Umbilical cord (tissue), 2 donors: ENCODE results near the gene PACRG. TPM values are rescaled to one million over a fixed set of nuclear protein-coding genes. Genes with fewer than 3 reads are reported as not detected.
"Not testable (repeated sequence)": the region's sequence is repeated elsewhere in the genome, so short reads cannot be mapped to it uniquely, and the experiment has no call there.

Source experiments
- DNase-seq: peaks from one replicate; pipeline ENCODE4 v3.0.0-alpha.2; 2015; ENCODE audit warnings: low spot score
- total RNA-seq: library from RNA; depleted of rRNA; stranded (reverse); fragments of >200 nt; gene quantifications from one replicate; pipeline ENCODE4 v1.2.3, GENCODE V29; 2014; ENCODE audit warnings: low replicate concordance; ENCODE audit not compliant: insufficient read depth

The PACRG gene
- total RNA-seq, 1 donor from 2014 or later: 0.96 TPM

DNA sequence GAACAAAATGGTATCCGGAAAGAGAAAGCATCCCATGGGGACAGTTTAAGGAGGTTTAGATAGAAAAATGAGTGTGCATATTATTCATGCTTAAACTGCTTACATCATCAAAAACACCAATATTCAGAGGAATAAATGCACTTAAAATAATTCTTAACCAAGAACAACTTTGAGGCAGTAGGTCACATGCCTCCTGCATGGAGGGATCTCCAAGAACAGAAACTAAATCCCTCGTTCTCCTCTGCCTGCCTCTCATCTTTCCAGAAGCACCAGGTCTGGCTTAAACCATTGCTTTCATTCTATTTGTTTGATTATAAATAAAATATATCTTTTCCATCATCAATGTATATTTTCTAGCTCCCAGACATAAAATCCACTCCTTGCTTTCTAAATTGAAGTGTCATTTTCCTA lies 583.2 kb downstream of the PACRG start:
- no peak for DNase-seq

DNA sequence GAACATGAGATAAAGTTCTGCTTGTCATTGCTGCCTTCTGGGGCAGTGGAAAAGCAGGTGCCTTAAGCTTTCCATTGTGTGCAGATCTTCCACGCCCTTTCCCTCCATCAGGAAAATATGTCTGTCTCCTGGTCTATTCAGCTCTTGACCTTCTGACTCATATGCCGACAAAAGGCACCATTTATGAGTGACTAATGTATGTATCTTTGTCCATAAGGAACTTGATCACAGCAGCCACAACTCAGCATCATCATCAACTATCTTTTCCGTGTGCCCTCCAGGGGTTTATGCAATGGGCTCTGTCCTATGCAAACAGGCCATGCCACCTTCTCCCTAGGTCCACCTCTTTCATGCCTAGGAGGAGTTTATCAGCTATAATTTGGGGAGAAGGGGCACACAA lies 584.1 kb downstream of the PACRG start:
- no peak for DNase-seq

DNA sequence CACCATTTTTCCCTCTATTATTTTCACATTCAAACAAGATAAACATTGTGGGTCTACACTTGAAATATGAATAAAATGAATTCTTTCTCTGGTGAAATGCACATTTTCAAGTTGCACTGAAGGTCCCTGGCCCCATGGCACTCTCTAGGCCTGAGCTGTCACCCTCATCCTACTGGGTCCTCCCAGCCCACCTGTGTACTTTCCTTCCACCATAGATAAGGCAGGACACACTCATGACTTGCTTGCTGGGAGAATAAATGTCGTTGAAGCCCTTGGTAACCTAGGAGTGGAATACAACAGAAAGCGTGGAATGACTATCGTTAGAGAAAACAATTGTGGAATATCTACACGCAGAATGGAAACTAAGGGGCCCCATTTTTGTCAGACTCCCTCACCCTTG lies 585.8 kb downstream of the PACRG start:
- no peak for DNase-seq

GRCh38 chr6:163313981-163314380 lies 586.2 kb downstream of the PACRG start:
- DNase-seq: no peak

DNA sequence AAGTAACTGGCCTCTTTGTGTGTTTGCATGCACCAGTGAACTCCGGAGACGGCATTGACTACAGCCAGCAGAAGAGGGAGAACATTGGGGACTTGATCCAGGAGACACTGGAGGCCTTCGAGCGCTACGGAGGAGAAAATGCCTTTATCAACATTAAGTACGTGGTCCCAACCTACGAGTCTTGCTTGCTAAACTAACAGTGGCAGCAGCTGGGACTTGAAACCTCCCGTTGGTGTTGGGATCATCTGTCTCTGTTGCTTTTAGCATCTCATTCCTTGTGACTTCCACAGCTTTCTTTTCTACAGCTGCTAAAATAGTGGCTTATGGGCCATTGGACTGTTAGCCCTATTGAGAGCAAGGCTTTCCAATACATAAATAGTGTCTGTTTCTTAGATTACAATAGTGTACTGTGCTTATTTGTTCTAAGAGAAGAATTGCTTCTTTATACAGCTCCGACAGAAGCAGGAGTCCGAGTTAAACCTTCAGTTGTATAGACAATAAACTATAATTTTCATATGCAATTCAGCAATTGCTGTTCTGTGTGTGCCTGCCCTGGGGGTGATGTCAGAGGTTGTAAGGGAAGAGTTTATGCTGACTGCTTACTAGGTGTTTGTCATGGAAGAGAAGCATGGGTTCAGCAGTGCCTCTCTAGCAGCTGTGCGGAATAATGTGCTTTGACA lies 587.2 kb downstream of the PACRG start:
- DNase-seq: no peak

DNA sequence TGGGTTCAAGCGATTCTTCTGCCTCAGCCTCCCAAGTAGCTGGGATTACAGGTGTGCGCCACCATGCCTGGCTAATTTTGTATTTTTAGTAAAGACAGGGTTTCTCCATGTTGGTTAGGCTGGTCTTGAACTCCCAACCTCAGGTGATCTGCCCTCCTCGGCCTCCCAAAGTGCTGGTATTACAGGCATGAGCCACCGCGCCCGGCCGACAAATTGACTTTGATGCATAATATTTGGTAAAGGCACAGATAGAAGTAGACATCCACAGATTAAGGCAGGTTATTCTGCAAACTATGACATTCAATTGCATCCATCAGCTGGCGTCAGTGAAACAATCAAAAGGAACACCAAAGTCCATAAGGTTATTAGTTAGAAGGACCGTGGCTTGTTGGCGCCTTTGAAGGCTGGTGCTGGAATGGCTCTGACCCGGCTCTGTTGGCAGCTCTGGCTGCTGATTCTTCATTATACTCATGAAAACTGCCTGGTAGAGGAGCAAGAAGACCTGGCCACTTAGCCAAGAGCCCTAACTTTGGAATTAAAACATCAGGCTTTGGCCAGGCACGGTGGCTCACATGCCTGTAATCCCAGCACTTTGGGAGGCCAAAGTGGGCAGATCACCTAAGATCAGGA lies 589.2 kb downstream of the PACRG start:
- not testable (repeated sequence) for DNase-seq

- no peak for DNase-seq
Observed at GRCh38 chr6:163318071-163318786, 590.5 kb downstream of the PACRG start.

DNA sequence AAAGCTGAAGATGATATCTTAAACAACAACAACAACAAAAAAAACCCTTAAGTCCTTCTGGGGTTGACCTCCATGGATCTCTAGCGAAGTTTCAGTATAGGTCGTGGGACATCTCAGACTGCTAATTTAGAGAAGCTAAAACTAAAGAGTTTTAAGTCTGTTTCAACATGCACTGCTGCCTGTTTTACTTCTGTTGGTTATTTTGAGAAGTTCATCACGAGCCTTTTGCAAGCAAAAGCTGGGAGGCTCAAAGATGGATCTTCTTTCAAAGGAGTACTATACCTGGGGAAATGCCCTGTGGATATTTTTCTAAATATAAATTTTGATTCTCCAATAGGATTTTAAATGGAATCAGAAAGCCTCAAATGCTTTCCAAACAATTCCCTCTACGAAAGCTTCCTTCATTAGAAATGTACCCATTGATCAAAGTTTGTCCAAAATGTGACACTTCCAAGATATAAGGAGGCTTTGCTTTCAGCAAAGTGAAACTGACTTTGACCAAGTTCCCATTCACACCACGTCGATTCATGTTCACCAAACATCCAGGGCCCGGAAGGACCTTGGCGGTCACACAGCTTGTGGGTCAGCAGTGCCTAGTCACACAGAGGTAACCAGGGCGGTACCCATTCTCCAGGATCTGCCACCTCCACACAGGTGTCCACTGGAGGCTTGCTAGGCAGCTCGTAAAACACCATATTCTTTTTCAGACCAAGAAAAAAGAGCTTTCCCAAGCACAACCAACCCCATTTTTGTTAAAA lies 592.0 kb downstream of the PACRG start:
- DNase-seq: no peak

DNA sequence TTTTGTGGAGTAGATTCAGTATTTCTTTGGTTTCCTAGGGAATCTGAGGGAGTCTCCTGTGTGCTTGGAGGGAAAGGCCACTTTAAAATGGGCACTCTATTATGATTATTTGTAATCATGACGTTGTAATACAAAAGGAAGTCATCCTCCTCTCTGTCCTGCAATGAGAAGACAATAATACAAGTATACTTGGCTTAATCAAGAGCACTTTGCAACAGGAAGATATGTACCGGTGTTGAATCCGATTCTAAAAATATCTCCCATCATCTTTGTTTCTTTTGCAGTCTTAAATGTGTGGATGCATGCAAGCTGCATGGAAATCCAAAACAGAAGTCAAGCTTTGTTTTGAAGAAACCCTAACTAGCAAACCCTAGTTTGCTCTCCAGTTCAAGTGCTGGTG lies 592.6 kb downstream of the PACRG start:
- no peak for DNase-seq

DNA sequence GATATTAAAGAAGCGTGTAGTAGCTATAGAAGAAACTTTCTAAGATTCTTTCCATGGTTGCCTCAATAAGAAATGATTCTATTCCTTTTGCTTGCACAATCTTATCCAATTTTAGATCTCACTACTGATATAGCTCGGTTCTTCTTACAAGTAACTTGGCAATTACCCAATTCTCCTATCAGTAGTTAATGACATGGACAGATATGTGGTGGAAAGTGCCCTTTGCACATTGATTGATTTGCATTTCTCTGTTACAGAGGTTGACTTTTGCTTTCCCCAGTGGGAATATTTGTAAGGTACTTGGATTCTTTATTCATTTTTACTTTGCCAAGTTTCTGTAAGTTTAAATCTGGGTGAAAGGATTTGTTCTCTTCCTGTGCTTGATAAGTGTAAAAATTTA lies 593.0 kb downstream of the PACRG start:
- DNase-seq: no peak

DNA sequence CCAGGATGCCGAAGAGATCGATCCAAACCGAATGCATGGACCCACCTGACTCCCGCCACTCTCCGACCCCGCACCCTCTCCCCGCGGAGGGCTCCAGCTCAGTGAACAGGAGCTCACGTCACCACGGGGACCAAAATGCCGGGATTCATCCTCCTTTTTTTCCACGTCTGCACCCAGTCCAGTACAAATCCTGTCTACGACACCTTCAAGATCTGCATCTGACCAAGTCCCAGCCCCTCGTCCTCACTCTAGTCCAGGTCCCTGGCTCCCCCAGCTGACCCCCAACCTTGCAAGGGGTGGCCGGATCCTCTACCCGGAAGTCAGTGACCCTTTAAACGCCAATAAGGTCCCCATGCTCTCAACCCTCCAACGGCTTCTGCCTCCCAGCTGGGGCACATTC lies 593.9 kb downstream of the PACRG start:
- DNase-seq: no peak

DNA sequence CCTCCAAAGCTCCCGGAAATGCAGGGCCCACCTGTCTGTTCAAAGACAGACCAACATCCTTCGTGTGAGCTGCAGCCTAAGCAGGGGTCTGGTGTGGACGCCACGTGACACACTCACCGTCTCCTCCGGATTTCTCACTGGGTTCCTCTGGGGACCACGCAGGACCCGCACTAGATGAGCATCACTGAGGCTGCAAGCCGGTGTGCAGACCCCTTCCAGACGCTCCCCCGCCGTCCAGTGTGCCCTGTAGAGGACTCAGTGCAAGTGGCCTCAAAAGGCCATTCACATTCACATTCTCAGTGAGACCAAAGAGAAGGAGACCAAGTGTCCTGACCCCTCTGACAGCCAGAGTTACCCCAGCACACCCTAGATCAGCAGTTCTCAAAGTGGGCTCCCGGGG lies 595.5 kb downstream of the PACRG start:
- DNase-seq: no peak

DNA sequence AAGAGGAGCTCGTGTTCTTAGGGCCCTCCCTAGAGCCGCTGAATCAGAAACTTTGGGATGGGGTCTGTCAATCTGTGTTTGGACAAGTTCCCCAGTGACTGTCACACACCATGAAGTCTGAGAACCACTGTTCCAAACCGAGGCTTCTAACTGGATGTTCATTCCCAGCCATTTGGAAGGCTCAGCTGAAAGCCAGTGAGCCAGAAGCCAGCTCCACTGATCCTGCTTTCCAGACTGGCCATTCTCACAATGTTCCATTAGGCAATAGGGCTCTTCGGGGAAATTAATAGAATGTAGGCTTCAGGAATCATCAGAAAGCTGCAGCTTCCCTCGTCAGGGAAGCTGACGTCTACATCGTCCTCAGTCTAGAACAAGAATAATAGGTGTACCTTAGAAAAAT lies 595.9 kb downstream of the PACRG start:
- DNase-seq: no peak

- DNase-seq: no peak
Observed at GRCh38 chr6:163324326-163324687, 596.5 kb downstream of the PACRG start.

- peak; percentile 62 for DNase-seq
Observed at GRCh38 chr6:163324688-163325389, 597.1 kb downstream of the PACRG start.

GRCh38 chr6:163325390-163325784 lies 597.6 kb downstream of the PACRG start:
- no peak for DNase-seq

DNA sequence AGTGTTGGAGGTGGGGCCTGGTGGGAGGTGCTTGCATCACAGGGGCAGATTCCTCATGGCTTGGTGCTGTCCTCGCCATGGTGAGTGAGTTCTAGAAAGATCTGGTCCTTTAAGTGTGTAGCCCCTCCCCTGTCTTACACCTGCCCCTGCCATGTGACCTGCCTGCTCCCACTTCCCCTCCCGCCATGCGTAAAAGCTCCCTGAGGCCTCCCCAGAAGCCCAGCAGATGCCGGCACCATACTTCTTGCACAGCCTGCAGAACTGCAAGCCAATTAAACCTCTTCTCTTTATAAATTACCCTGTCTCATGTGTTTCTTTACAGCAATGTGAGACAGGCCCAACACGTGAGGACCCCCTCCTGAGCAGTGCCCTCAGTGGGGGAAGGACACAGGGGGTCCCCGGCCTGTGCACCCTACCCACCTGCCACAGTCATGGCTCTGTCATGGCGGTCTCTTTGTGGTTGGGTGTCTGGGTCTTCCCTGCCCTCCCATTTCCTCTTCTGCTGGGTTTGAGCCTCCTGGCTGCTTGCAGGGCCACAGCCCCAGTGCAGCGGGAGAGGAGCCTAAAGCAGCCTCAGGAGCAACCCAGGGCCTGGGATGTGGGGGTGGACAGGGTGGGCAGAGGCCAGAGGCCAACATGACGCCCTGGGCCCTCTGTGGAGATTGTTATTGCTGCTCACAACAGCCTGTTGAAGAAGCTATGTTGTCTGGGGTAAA lies 599.5 kb downstream of the PACRG start:
- no peak for DNase-seq

GRCh38 chr6:163327921-163328320 lies 600.1 kb downstream of the PACRG start:
- no peak for DNase-seq

- DNase-seq: no peak
Observed at GRCh38 chr6:163328411-163328810, 600.6 kb downstream of the PACRG start.

DNA sequence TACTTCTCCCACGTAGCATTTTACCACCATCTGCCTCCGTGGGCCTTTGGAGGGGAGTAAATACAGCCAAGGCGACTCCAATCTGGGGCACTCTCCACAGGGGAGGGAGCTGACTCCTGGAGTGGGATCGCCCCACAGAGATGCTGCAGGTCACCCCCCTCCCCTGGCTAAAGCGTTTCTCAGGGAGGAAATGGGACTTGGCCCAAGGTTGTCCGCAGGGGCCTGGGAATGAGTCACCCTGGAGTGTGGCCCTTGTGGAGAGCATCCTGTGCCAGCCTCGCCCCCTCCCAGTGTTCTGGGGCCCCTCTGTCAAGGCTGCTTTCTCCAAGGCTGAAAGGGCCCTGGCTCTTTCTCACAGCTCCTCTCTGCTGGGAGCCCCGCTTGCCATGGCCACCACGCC lies 602.2 kb downstream of the PACRG start:
- no peak for DNase-seq

DNA sequence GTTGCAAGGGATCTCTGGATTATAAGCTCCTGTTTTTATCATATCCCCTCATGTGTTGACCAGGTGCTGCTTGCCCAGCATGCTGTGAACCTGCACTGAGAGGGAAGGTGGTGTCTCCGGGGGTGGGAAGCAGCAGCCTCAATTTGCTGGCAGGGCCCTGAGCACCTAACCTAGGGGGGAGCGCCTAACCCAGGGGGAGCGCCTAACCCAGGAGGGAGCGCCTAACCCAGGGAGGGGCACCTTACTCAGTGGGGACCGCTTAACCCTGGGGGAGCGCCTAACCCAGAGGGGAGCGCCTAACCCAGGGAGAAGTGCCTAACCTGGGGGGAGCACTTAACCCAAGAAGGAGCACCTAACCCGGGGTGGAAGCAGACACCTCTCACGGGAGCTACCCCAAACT lies 603.5 kb downstream of the PACRG start:
- no peak for DNase-seq
